NT2/D1 (cell line): Measurements from ENCODE around the gene ITPR2.

ENCODE experiments used
- SUZ12 ChIP-seq: IDR thresholded peaks from 2 replicates; pipeline ENCODE4 v1.6.1; 2011; ENCODE audit not compliant: insufficient read length, insufficient read depth; ENCODE audit errors: extremely low read depth
- YY1 ChIP-seq: IDR thresholded peaks from 2 replicates; pipeline ENCODE4 v1.6.1; 2011; ENCODE audit not compliant: insufficient read length, insufficient read depth
- ZNF274 ChIP-seq: IDR thresholded peaks from 2 replicates; pipeline ENCODE4 v1.6.1; 2011; ENCODE audit warnings: mild to moderate bottlenecking, low read depth, low read length

DNA sequence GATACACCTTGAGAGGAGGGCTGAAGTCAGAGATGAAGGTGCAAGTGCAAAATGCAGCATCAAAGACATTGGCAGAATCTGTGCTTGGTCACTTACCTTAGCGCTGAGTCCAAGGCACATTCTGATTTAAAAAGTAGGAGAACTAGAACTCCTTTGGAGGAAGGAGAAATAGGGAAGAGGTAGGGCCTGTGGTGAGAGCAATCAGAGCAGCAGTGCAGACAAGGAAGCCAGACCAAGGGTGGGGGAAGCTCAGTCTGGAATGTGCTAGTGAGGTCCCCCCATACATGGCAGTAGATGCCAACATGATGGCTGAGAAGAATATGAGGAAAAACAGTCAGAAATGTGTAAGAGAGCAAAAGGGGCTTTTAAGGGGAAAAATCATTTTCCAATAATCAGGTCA, 431.1 kb downstream of the ITPR2 start:
- TF ChIP-seq ZNF274: no peak
- TF ChIP-seq YY1: no peak
- TF ChIP-seq SUZ12: no peak
